GM19023 (cell line): ENCODE measurements around the gene CDC42BPA.
"Not testable (repeated sequence)": the region's sequence is repeated elsewhere in the genome, so short reads cannot be mapped to it uniquely, and the experiment has no call there.

ENCODE experiments used
- ATAC-seq: cut with Tn5 transposase; IDR thresholded peaks from one replicate; pipeline ENCODE4 v1.9.1; 2021; ENCODE audit warnings: mild to moderate bottlenecking, moderate library complexity; ENCODE audit not compliant: unreplicated experiment

CDC42BPA gene

DNA sequence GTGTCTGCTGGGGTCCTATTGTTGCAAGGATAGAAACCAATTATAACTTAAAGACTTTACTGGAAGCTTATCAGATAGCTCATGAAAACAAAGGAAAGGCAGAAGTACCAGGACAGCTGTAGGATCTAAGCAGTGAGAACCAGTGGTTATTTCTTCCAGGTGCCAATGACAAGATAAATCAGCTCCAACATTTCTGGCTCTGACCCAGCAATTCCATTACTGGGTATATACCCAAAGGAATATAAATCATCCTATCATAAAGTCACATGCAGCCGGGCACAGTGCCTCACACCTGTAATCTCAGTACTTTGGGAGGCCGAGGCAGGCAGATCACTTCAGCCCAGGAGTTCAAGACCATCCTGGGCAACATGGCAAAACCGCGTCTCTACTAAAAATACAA lies 17.8 kb upstream of the CDC42BPA start:
- ATAC-seq, result not testable (repeated sequence)

DNA sequence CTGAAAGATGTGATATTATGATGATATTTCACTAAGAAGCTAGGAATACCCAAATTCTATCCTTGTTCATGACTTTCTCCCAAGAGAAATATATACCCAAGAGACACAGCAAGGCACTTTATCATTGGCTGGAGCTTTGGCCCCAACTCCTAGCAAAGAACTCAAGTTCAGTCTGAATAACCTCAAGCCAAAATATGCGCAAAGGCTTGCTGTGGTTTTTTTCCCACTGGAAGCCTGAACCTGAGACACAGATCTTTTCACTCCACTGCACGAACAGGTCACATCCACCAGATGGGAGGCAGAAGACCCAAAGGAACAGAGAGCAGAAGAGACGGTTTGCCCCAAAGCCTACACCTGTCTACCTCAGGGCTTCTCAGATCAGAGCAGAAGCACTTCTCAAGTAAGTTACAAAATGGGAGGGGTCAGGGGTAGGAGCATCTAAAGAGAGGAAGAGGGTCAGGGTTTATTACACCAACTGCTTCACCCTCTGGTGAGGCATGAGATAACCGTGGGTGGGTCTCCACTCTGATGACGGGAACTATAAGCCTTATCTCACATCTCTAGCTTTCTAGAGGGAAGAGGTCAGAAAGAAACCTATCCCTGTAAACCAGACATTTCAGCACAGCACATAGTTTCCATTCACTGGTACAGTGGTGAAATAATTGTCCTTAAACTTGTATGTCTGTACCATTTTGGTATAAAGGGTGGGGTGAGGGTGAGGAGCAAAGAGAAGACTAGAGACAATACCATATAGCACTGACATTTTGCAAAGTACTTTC lies 17.1 kb upstream of the CDC42BPA start:
- ATAC-seq, result no peak

DNA sequence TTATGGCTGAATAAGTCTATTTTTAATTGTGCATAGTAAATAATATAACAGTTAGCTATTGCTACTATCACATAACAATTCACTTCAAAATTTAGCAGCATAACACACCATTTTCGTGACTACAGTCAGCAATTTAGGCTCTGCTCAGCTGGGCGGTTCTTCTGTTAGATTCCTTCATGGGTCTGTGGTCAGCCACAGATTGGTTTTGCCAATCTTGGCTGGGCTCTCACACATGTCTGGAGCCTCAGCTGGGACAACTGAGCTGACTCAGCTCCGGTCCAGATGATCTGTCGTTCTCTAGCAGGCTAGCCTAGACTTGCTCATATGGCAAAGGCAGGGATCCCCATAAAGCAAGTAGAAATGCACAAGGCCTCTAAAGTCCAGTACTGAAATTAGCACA lies 15.1 kb upstream of the CDC42BPA start:
- ATAC-seq, result no peak

DNA sequence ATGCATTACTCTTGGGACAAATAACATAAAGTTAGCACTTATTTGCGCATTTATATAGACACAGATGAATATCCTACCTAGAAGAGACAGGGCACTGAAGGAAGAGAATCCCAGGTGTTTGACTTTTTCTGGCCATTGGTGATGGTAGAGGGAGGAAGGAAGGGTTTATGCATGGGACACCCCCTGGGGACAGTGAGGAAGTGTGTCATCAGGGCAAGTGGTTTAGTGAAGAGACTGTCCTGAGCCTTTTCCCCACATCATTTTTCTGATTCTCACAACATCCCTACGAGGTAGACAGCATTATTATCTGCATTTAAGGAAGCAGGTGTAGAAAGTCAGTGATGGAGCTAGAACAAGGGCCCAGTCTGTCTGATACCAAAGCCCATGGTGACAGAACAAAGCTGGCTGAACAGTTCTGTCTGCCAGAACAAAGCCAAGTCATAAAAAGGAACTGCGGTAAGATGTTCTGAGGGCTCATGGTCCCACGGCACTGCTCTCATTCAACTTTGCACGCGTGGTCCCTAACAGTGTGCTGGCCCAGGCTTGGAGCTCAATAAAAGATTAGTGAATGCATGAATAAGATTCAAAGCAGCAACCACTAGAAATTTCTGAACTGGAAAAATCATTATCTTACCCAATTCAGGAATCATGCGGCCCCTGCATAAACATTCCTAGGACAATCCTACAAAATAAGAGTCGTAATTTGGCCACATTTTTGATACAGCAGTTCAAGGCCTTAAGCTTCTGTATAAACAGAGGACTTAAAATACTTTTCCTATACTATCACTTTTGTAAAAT lies 12.2 kb upstream of the CDC42BPA start:
- no peak for ATAC-seq

DNA sequence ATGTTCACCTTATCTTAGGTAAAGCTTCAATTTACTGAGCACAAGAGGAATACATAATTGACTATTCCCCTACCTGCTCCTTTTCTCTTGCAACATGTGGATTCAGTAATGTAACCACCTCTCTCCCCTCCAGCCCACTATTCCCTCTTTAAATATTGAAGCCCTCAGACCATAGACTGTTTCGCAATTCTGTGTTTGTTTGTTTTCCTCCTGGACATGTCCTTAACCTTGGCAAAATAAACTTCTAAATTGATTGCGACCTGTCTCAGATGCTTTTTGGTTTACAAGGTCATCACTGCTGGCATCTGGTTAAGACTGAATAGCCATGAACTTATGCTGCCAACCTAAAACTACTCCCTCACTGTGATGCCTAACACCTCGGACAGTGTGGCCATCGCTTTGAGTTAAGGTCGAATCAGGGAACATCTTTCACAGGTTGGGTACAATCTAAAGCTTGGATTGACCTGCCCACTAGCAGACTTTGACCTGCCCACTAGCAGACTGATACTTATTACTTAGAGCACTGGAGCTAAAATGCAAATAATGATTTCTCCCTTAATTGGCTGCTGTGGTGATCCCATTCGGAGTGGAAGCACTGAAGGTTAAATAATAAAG lies 10.2 kb upstream of the CDC42BPA start:
- no peak for ATAC-seq

DNA sequence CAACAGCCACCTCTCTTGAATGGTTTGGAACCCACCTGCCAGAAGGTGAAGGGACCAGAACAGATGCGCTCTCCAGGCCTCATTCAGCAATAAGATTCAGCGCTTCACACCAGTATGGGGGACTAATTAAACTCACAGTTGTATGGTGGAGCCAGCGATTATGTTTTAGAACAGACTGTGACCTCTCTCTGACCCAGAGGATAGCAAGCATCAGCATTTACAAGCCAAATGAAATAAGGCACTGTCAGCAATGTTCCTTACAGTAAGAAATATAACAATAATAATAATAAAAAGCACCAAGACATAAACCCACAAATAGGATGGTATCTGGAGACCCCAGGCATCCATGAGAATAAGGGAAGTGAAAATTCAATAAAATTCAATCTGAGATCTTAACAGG lies 6.9 kb upstream of the CDC42BPA start:
- ATAC-seq, result no peak

DNA sequence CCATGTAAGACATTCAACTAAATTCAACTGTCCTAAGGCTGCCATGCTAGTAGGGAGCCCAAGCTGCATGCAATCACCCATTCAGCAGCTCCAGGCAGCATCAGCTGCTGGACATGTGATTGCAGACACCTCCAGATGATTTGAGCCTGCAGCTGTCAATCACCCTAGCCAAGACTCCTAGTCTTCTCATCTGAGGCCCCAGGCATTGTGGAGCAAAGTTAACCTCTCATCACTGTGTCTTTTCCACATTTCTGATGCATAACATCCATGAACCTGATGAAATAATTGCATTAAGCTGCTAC lies 5.6 kb upstream of the CDC42BPA start:
- ATAC-seq, result no peak

DNA sequence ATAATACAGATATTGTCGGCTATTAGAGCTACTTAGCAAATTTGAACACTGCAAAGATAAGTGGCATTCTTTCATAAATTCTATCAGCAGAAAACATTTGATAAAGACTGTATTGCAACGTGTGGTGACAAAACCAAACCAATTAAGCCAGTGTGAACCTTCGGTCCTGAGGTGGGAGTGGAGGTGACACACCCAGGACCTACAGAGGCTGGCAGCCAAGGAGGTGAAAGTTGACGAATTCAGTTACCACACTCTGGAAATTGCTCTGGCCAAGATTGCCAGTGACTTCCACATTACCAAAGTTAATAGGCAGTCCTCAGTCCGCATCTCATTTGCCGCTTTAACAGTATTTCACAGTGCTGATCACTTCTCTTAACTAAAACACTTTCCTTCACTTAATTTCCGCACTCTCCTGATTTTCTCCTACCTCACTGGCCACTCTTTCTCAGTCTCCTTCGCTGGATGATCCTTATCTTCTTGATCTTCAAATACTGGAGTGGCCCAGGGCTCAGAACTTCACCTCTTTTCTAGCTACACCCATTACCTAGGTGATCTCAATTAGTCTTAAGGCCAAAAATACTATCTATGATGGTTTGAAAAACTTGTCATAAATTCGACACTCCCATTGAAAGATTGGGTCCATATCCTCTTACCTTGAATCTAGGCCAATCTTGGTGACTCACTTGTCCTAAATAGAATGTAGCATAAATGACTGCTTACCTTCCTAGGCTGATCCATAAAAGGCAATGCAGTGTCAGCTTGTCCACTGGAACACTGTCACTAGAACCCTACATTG lies 5.1 kb upstream of the CDC42BPA start:
- ATAC-seq, result no peak

DNA sequence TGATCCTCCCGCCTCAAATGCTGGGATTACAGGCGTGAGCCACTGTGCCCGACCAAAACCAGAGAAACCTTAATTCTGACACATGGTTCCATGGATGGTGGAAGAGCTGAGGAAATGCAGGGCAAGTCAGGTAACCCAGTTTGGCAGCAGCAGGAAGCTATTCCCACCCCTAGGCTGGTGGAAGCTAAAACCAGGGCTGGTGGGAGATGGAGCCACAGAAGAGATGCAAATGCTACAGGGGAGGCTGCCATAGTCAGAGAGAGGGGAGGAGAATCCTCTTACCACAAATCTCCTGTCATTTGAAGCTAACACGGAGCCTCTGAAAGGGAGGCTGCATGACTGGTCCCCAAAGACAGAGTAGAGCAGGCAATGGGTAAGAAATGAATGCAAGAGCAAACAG lies 4.1 kb upstream of the CDC42BPA start:
- no peak for ATAC-seq

DNA sequence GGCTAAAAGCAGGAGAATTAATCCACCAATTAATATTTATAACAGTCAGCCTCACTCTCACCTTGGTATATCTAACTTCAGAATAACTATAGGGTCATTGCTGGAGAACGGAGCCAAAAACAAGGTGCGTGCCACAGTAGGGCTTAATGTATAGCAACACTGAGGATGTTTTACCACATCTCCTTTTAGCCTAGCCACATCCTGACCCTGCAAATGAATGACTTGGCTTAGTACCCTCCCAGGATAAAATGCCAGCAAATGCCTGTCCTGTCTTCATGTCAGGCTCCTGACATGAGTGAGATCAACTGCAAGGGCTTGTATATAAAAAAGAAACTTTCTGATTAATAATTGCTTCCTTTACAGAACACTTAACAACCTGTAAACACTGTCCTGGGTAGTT lies 2.7 kb upstream of the CDC42BPA start:
- no peak for ATAC-seq

DNA sequence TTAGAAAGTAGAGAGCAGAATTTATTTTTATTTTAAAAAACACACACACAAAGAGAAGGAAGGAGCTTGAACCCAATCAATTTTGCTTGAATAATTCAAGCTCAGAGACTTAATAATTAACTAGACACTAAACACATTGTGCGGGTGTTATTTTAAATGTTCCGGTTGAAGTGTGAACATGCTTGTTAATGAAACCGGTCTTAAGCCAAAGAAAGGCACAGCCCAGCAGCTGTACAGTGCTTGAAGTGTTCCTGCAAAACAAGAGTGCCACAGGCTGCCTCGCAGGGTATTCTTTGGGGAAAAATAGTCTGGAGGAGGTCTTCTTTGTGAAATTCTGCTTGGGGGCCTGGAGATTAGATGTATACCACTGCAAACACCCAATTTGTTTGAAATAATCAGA lies 2.2 kb upstream of the CDC42BPA start:
- no peak for ATAC-seq

DNA sequence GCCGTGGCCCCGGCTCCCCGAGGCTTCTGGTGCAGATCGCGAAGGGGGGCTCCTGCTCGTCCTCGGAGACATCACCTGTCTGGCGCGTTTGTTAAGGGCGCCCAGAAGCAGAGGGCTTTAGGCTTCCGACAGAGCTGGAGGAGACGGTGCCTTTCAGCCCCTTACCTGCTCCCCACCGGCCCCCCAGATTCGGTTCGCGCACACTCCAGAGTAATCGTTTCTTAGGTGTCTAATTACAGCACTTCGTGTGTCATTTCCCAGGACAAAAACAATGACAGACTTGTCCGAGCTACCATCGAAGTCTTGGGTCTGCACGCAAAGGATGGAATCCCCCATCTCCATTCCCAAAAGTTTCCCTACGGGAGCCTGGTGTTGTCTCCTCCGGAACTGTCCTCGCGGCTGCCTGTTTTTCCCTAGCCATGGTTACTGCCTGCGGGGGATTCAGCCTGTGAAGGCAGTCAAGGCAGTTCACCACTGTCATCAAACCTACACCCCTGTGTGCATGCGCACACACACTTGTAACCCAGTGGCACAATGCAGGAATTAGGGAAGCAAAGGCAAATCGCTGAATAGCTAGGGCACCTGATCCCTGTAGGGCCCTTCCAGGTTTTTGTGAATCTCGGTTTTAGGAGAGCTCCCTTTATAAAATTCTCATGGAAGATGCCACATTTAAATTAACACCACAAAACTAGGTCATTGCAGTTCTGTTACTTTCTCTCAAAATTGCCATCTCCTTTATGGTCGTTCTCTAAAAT lies 738 bp upstream of the CDC42BPA start:
- no peak for ATAC-seq

DNA sequence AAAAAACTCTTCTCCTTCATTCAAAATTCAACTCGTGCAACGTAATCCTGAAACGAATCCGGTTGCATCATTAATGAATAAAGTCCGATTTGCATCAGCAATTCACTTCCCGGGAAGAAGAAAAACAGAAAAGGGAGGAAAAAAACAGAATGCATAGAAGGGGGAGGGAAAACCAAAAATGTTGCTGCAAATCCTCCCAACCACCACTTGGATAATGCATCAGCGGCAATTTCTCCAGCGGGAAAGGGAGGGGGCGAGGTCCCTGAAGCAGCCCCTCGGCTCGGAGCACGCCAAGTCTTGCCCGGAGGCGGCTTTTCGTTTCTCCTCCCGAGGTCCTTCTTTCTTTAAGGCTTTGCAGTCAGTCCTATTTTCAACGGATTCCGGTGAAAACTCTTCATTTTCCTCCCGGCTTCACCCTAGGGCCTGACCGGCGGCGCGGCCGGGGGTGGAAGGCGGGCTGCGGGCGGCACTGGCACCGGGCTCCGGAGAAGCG lies 723 bp downstream of the CDC42BPA start:
- no peak for ATAC-seq

DNA sequence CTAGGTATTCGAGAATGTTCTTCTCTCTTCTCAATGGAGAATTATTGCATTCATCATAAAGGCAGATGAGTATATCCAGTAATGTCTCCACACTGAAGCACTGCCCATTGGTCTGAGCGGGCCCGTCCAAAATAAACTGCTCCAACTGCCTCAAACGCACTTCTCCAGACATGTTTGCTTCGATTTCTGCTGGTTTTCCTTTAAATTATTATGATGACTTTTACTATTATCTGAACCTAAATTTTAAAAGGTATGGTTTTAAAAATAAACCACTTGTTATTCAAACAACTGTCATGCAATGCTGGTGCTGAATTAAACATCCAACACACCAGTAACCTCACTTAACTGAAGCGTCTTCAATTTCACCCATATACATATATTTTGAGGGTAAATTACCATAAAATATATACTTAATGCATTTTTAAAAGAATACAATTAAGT lies 1.3 kb downstream of the CDC42BPA start:
- no peak for ATAC-seq

DNA sequence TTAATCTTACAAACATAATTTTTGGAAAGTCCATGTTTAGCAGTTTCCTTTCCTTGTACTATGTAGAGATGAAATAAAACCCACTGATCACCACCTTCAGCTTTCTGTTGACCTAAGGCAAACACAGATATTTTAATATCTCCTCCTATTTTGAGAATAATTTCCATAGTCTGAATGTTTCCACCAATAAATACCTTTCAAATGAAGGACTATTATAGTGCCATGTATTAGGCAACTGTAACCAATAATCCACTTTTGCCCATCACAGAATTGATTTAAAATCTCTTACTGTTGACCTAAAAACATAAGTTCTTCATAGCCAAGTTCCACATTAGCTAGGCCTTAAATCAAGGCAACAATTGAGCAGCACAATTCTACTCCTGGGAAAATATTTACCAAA lies 1.8 kb downstream of the CDC42BPA start:
- no peak for ATAC-seq

DNA sequence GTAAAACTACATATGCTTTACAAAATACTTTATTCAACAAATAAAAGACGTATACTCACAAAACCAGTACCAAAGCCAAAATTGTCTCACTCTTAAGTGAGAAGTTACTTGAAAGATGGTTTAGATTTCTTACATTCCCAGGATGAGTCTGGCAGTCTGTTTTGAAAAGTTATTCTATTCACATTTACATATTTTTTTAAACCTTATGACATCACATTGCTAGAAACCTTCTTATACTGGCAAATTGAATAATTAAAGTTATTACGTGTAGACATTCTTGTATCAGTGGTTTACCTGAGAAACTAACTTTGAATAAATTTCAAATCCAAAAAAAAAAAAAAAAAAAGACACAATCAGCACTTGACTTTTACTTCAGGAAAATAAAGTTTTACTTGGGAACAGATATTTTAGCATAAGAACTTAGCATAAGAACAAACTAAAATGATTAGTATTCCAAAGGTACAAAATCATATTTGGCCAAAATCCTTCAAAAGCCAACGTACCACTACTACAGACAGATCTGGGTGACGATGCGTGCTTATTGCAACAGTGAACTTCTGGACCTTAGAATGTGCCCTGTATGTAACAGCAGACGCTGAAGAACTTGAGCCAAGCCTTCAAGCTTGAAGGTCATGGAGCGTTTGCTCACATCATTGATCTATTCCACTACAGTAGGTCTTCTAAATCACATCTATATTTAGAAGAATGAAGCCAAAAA lies 2.5 kb downstream of the CDC42BPA start:
- ATAC-seq, result no peak

DNA sequence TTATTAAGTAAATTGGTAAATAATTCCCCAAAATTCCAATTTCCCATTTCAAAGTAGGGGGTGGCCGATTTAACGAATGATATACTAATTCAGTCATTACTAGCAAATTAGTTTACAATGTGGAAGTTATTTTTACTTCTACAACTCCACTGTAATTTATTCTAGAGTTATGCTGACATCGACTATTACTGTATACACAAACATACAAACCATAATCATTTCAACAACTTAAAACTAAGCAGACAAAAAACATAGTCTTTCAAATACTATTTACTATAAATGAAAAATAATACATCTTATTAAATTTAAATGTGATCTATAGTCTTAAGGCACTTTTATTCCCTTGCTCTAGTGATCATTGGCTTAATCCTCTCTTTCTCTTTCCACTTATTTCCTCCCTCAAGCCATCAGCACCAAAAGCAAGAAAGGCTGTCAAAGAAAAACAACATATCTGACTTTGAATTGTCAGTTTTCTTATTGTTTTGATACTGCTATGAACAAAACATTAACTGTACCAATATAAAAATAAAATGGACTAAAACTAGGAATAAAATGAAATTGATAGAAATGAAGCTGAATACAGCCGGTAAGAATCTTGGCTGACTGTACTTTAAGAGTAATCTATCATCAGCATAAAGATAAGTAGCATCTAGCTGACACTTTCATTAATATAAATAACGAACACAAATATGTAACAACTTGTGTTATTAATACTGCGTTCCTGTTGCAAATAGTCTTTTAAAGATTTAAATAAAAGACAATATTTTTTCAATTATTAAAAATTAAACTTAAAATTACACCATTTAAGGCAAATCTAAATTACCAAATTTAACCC lies 4.1 kb downstream of the CDC42BPA start:
- ATAC-seq, result no peak

DNA sequence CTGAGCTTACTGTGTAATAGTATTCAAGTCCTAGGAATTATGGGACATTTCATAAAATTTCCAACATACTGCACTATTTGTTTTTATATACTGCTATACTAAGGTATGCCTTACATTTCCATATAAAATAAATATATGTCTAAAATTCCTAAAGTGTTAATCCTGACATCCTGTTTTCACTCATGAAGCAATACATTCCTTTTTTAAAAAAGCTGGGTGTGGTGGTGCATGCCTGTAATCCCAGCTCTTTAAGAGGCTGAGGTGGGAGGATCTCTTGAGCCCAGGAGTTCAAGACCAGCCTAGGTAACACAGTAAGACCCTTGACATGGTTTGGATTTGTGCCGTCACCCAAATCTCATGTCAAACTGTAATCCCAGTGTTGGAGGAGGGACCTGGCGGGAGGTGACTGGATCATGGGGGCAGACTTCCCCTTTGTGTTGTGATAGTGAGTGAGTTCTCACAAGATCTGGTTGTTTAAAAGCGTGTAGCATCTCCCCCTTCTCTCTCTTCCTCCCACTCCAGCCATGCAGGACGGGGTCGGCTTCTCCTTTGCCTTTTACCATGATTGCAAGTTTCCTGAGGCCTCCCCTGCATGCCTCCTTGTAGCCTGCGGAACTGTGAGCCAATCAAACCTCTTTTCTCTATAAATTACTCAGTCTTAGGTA lies 5.8 kb downstream of the CDC42BPA start:
- no peak for ATAC-seq
